Right lobe of liver (tissue), 4 donors: ENCODE results near the gene KLHL1.

Experiments
- POLR2A ChIP-seq: fragments of 450-650 bp; IDR thresholded peaks from one replicate; pipeline ENCODE4 v1.6.1; 2017; ENCODE audit warnings: antibody characterized with exemption, mild to moderate bottlenecking
- TF ChIP-seq, protein P1 (sequence below), 4 donors: fragments of 200-600 bp in 3 of 4; fragments of 450-650 bp in 1 of 4; IDR thresholded peaks; one replicate each; pipeline versions ENCODE4 v1.5.1 to v1.8.0; 2016 to 2022; ENCODE audit warnings: antibody characterized with exemption in 4 of 4, mild to moderate bottlenecking in 2 of 4
- donor health status: DM: no; HTN: no; CAD: no.
- donor health status: DM: no; HTN: no; CAD: no.
- donor health status: DM: no; HTN: yes; CAD: no.

DNA sequence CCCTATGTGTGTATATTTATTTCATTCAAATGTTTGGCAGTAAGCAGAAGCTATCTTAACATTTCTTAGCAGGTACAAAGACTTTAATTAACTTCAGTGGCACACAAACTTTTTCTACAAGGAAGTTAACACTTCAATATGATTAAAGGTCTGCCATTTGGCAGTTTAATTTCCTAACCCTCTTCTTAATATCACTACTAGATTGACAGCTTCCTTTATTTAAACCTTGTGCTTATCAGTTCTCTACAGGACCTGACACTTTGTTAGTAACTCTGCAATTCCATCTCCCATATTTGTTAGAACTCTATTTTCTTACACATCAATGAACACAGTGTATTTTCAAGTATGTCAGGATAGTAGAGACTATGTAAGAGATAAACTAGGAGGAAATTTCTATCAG, 153.0 kb downstream of the KLHL1 start:
- TF ChIP-seq, protein P1, sequence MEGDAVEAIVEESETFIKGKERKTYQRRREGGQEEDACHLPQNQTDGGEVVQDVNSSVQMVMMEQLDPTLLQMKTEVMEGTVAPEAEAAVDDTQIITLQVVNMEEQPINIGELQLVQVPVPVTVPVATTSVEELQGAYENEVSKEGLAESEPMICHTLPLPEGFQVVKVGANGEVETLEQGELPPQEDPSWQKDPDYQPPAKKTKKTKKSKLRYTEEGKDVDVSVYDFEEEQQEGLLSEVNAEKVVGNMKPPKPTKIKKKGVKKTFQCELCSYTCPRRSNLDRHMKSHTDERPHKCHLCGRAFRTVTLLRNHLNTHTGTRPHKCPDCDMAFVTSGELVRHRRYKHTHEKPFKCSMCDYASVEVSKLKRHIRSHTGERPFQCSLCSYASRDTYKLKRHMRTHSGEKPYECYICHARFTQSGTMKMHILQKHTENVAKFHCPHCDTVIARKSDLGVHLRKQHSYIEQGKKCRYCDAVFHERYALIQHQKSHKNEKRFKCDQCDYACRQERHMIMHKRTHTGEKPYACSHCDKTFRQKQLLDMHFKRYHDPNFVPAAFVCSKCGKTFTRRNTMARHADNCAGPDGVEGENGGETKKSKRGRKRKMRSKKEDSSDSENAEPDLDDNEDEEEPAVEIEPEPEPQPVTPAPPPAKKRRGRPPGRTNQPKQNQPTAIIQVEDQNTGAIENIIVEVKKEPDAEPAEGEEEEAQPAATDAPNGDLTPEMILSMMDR (IDR thresholded peaks at IDR 0.05): no peak
- no peak for TF ChIP-seq POLR2A
